ENCODE measurements around the gene IL17REL. TPM values are rescaled to one million over a fixed set of nuclear protein-coding genes. Genes with fewer than 3 reads are reported as not detected.

Gene IL17REL
- total RNA-seq, 1 donor from 2014 or later, result not detected

DNA sequence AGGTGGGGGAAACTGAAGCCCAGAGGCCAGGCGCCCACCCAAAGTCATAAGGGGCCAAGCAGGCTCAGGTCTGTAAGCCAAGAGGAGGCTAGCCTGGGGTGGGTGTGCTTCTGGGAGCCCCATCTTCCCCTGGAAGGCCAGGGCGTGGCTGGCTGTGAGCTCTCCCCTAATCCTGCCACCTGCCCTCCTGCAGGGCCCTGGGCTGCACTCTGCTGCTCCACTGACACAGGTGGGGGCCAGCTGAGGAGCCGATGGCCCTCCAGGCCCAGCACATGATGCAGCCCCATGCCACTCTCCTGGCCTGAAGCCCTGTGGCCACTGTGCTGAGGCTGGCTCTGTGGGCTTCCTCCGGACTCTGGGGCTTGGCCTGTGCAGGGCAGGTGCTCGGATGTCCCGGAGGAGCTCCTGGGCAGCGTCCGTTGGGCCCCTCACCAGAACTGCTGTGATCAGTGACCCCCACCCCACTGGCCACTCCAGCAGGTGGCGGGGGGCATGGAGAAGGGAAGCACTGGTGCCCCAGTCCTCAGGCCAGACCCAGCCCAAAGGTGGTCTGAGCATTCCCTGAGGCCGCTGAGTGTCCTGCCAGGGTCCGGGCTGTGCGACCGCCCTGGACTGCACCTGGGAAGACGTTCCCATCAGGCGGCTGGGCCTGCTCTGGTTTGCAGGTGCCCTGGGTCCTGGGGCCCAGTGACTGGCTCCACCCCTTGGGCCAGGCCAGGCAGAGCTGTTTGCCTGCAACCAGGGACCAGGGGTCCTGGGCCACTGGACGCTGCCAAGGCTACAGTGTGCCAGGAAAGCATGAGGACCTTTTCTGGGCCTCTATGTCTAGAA is 43.5 kb downstream of the IL17REL start:
- Histone ChIP-seq H3K9me3 (ENCODE audit: insufficient read depth, low read depth, low read length) (no peaks in the 10 kb centered on the region), H3K9ac (ENCODE audit: low read length) (no peak overlapping the region), H3K4me2 (ENCODE audit: low read length) (no peak overlapping the region), H3K79me2 (ENCODE audit: insufficient read depth, low read length) (peaks cover 8% of the 10 kb centered on the region), H3K27ac (ENCODE audit: low read depth, low read length) (no peak overlapping the region), H3K27me3 (ENCODE audit: insufficient read depth, low read length) (no peaks in the 10 kb centered on the region), H4K20me1 (ENCODE audit: insufficient read depth, low read length) (peaks cover 34% of the 10 kb centered on the region), H3K4me3 (ENCODE audit: insufficient read depth, low read depth, low read length) (no peak overlapping the region), H3K4me1 (ENCODE audit: insufficient read depth, low read length) (peaks cover 17% of the 10 kb centered on the region), H2AFZ (ENCODE audit: low read depth, low read length) (no peak overlapping the region), H3K36me3 (ENCODE audit: insufficient read depth, low read length) (no peaks in the 10 kb centered on the region)
- Mint-ChIP-seq H3K4me3 (ENCODE audit: unreplicated experiment) (no peak overlapping the region), H3K4me1 (ENCODE audit: low read depth, unreplicated experiment) (peaks cover 5% of the 10 kb centered on the region), H3K36me3 (ENCODE audit: low read depth, unreplicated experiment) (peaks cover 5% of the 10 kb centered on the region), H3K27ac (ENCODE audit: unreplicated experiment) (no peak overlapping the region), H3K9me3 (ENCODE audit: unreplicated experiment) (peaks cover 2% of the 10 kb centered on the region), H3K27me3 (ENCODE audit: low read depth, unreplicated experiment) (peaks cover 2% of the 10 kb centered on the region)
- FAIRE-seq (no peak), DNase-seq (ENCODE audit: low read depth) (no peak)
- no peak for TF ChIP-seq EZH2 (IDR thresholded peaks at IDR 0.05; ENCODE audit: insufficient read depth, low read length)
- TF ChIP-seq, protein P1, sequence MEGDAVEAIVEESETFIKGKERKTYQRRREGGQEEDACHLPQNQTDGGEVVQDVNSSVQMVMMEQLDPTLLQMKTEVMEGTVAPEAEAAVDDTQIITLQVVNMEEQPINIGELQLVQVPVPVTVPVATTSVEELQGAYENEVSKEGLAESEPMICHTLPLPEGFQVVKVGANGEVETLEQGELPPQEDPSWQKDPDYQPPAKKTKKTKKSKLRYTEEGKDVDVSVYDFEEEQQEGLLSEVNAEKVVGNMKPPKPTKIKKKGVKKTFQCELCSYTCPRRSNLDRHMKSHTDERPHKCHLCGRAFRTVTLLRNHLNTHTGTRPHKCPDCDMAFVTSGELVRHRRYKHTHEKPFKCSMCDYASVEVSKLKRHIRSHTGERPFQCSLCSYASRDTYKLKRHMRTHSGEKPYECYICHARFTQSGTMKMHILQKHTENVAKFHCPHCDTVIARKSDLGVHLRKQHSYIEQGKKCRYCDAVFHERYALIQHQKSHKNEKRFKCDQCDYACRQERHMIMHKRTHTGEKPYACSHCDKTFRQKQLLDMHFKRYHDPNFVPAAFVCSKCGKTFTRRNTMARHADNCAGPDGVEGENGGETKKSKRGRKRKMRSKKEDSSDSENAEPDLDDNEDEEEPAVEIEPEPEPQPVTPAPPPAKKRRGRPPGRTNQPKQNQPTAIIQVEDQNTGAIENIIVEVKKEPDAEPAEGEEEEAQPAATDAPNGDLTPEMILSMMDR (IDR thresholded peaks at IDR 0.05; ENCODE audit: insufficient read depth, low read depth, low read length), result no peak

- H3K4me1 ChIP-seq (ENCODE audit: insufficient read depth, low read length), result peaks cover 24% of the 10 kb centered on the region
- no peak overlapping the region for H2AFZ ChIP-seq (ENCODE audit: low read depth, low read length)
- peaks cover 8% of the 10 kb centered on the region for H3K4me1 Mint-ChIP-seq (ENCODE audit: low read depth, unreplicated experiment)
- H3K4me3 Mint-ChIP-seq (ENCODE audit: unreplicated experiment), result no peak overlapping the region
- H3K4me3 ChIP-seq (ENCODE audit: insufficient read depth, low read depth, low read length), result no peak overlapping the region
- H3K9me3 ChIP-seq (ENCODE audit: insufficient read depth, low read depth, low read length), result no peaks in the 10 kb centered on the region
- H3K36me3 Mint-ChIP-seq (ENCODE audit: low read depth, unreplicated experiment), result peaks cover 7% of the 10 kb centered on the region
- peaks cover 15% of the 10 kb centered on the region for H3K79me2 ChIP-seq (ENCODE audit: insufficient read depth, low read length)
- H4K20me1 ChIP-seq (ENCODE audit: insufficient read depth, low read length), result peaks cover 41% of the 10 kb centered on the region
- FAIRE-seq (no peak), DNase-seq (ENCODE audit: low read depth) (no peak)
- H3K36me3 ChIP-seq (ENCODE audit: insufficient read depth, low read length), result no peaks in the 10 kb centered on the region
- no peaks in the 10 kb centered on the region for H3K27me3 ChIP-seq (ENCODE audit: insufficient read depth, low read length)
- no peak overlapping the region for H3K9ac ChIP-seq (ENCODE audit: low read length)
- no peak for TF ChIP-seq EZH2 (IDR thresholded peaks at IDR 0.05; ENCODE audit: insufficient read depth, low read length)
- TF ChIP-seq, protein P1 (IDR thresholded peaks at IDR 0.05; ENCODE audit: insufficient read depth, low read depth, low read length), result no peak
- H3K4me2 ChIP-seq (ENCODE audit: low read length), result no peak overlapping the region
- H3K27ac ChIP-seq (ENCODE audit: low read depth, low read length), result no peak overlapping the region
- H3K27ac Mint-ChIP-seq (ENCODE audit: unreplicated experiment), result no peak overlapping the region
- peaks cover 2% of the 10 kb centered on the region for H3K27me3 Mint-ChIP-seq (ENCODE audit: low read depth, unreplicated experiment)
- peaks cover 2% of the 10 kb centered on the region for H3K9me3 Mint-ChIP-seq (ENCODE audit: unreplicated experiment)
Observed at GRCh38 chr22:49968313-49968830, 44.2 kb downstream of the IL17REL start.
